ENCODE measurements around the gene MICAL3. TPM values are rescaled to one million over a fixed set of nuclear protein-coding genes. Genes with fewer than 3 reads are reported as not detected.
"Not testable (repeated sequence)": the region's sequence is repeated elsewhere in the genome, so short reads cannot be mapped to it uniquely, and the experiment has no call there.

MICAL3 gene
- total and polyA plus RNA-seq, 9 donors, result 21.9 to 50.1 (median 32.2) TPM

DNA sequence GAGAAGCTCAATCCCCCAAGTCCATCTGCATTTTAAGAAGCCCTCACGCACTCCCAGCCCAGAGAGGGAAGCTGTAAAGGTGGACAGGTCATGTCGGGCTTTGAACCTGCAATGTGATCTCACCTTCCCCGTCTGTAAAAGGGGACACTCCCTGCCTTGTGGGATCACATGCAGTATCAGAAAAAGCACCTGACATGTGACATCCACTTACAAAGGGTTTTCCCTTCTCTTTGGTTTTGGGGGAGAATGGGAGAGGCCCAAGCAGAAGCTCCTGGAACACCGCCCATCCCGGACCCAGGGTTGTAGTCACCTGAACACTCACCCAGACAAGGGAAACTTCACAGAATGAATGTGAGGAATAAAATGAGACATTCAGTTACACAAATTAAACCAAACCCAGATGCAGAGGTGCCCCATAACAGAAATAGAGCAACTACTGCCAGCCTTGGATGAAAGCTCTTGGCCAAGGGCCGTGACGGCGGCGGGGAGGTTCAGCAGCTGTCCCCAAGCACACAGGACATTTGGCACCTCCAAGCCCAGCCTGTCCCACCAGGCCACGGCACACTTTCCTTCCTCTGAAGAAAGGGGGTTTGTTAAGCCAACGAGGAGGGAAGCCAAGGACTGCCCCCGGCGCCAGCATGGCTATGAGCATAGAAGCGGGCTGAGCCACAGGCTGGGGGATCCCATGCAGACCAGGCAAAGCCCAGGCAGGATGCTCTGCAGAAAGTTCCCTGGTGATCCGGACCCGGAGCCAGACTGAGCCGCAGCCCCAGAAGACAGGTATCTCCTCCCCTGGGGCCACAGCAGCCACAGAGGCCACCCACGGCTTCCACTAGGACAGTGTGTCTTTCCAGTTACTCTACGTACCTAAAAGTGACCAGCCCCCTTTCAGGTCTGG, 253.9 kb downstream of the MICAL3 start:
- WGBS (ENCODE audit: insufficient coverage), result 74% methylated on average over 15 of the region's 19 CpGs
- H3K36me3 ChIP-seq (ENCODE audit: control insufficient read depth, insufficient read depth, low read length), result no peaks in the 10 kb centered on the region
- peak overlapping the region; percentile 51 for H3K27ac ChIP-seq (ENCODE audit: low read length)
- H3K9me3 ChIP-seq (replicated peaks; ENCODE audit: control insufficient read depth, low read depth, low read length), result no peaks in the 10 kb centered on the region
- H3K4me3 ChIP-seq (ENCODE audit: low read length), result no peak overlapping the region
- peaks cover 46% of the 10 kb centered on the region for H3K4me1 ChIP-seq (ENCODE audit: control insufficient read depth, insufficient read depth, low read length)
- H3K27me3 ChIP-seq (ENCODE audit: control insufficient read depth, insufficient read depth, low read length), result peaks cover 3% of the 10 kb centered on the region
- DNase-seq, result peak; percentile 62

DNA sequence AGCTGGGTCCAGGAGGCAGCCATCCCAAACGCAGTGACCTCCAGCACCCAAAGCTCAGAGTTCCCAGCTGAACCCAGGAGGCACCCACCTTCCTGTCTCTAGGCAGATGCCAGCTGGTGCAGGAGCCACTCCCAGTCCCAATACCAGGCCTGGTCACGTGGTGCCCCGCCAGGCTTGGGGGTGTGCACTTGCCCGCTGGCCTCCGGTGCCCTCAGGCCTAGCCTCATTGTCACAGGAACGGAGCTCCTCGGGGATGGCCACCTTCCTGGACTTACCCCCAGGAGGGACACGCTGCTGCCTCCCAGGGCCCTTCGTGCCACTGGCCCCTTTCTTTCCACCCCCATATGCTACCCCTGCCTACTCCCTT, 254.7 kb downstream of the MICAL3 start:
- Histone ChIP-seq H3K27me3 (ENCODE audit: control insufficient read depth, insufficient read depth, low read length) (no peaks in the 10 kb centered on the region), H3K4me3 (ENCODE audit: low read length) (no peak overlapping the region), H3K36me3 (ENCODE audit: control insufficient read depth, insufficient read depth, low read length) (no peaks in the 10 kb centered on the region), H3K4me1 (ENCODE audit: control insufficient read depth, insufficient read depth, low read length) (peaks cover 46% of the 10 kb centered on the region), H3K27ac (ENCODE audit: low read length) (no peak overlapping the region), H3K9me3 (replicated peaks; ENCODE audit: control insufficient read depth, low read depth, low read length) (no peaks in the 10 kb centered on the region)
- 87% methylated on average over 9 of the region's 9 CpGs for WGBS (ENCODE audit: insufficient coverage)
- no peak for DNase-seq

DNA sequence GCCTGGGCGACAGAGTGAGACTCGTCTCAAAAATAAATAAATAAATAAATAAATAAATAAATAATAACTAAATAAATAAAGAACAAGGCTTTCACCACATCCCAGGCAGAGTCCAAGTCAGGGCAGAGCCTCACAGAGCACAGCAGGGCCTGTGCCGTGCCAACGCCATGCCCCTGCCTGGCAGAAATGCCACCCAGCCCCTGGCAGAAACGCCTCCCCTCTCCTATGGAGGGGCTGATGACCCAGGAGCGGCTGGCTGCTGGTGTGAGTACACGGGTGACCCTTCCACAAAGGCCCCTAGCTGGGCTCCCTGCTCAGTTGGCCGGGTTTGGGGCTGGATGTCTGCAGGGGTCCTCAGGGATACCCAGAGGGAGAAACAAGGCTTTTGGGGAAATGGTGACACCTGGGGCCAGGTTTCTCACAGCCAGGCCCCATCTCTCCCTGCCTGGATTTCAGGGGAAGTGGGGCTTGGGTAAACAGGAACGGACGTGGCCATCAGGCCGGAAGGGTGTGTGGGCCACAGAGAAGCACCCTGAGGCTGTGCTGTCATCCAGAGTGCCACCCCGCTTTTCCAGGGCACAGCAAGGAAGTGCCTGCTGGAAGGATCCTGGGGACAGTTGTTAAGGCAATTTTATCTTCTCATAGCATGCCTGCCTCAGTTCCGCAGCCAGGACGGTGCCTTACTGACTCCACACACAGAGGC, 255.2 kb downstream of the MICAL3 start:
- no peak for DNase-seq
- Histone ChIP-seq H3K9me3 (replicated peaks; ENCODE audit: control insufficient read depth, low read depth, low read length) (no peaks in the 10 kb centered on the region), H3K27ac (ENCODE audit: low read length) (no peak overlapping the region), H3K4me1 (ENCODE audit: control insufficient read depth, insufficient read depth, low read length) (peaks cover 43% of the 10 kb centered on the region), H3K36me3 (ENCODE audit: control insufficient read depth, insufficient read depth, low read length) (no peaks in the 10 kb centered on the region), H3K4me3 (ENCODE audit: low read length) (no peak overlapping the region), H3K27me3 (ENCODE audit: control insufficient read depth, insufficient read depth, low read length) (no peaks in the 10 kb centered on the region)
- WGBS (ENCODE audit: insufficient coverage), result 89% methylated on average over 8 of the region's 14 CpGs

DNA sequence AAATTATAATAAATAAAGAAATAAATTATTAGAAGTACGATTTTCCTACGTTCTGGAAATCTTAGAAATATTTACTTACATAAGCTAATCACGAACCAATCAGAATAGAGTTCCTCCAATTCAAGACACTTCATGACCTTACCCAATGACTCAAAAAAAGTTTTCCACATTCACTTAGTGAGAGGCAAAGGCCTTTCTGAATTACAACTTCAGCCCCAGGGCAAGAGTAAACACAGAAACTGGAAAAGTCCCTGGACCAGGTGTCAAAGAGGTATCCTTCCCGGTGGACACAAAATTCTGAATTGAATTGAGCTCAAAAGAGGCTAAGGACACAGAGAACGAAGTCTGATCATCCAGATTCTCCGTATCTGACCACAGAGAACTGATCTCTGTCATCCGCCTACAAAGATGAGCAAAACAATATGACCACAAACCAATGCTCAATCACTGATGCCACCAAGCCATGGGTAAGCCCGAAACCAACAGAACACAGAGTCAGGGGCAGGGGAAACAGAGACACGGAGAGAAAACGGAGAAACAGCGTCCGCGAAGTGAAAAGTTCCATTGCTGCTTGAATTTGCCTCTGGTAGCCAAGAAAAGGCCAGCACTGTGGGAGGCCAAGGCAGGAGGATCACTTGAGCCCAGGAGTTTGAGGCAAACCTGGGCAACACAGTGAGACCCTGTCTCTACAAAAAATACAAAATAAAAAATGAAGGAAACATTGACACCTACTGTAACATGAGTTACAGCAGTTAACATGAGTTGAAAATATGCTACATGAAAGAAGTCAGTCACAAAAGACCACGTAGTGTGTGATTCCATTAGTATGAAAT, 256.9 kb downstream of the MICAL3 start:
- DNase-seq, result no peak
- WGBS (ENCODE audit: insufficient coverage), result 84% methylated on average over 11 of the region's 14 CpGs
- Histone ChIP-seq H3K4me1 (ENCODE audit: control insufficient read depth, insufficient read depth, low read length) (peaks cover 31% of the 10 kb centered on the region), H3K4me3 (ENCODE audit: low read length) (no peak overlapping the region), H3K27me3 (ENCODE audit: control insufficient read depth, insufficient read depth, low read length) (no peaks in the 10 kb centered on the region), H3K27ac (ENCODE audit: low read length) (no peak overlapping the region), H3K36me3 (ENCODE audit: control insufficient read depth, insufficient read depth, low read length) (no peaks in the 10 kb centered on the region), H3K9me3 (replicated peaks; ENCODE audit: control insufficient read depth, low read depth, low read length) (no peaks in the 10 kb centered on the region)

DNA sequence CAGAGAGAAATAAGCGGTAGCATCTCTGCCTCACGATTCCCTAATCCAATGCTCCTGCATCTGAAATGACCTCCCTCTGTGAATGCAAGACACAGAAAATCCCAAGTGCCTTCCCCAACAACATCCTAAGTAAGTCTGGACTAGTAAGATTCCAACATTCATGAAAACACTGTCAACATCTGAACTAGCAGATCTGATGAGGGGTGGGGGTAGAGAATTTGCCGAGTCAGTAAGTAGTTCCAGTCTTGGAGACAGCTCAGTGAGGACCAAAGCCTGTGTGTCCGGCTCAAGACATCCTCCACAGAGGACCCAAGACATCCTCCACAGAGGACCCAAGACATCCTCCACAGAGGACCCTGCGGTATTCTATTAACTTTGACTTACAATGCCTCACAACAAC, 259.5 kb downstream of the MICAL3 start:
- no CpG with 5 or more reads among the region's 5 CpGs for WGBS (ENCODE audit: insufficient coverage)
- H3K27me3 ChIP-seq (ENCODE audit: control insufficient read depth, insufficient read depth, low read length), result not testable (repeated sequence)

DNA sequence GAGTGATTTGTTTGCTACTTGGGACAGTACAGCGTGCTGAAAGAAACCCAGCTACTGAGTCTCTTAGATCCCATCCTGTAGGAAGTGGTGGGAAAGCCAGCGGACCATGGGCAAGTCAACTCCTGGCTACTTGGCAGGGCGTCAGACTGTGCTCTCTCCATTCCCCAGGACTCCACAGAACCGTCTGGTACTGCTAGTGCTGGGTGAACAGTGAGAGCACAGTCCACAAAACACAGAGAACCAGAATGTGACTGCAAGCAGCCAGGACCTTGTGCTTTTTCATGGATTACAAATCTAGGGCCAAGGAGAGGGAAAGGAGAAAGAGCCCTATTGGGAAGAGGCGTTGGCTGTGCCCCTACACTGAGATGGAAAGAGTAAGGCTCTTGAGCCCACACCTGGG, 260.3 kb downstream of the MICAL3 start:
- no peak for DNase-seq
- 49% methylated on average over 5 of the region's 5 CpGs for WGBS (ENCODE audit: insufficient coverage)
- Histone ChIP-seq H3K27ac (ENCODE audit: low read length) (no peak overlapping the region), H3K36me3 (ENCODE audit: control insufficient read depth, insufficient read depth, low read length) (no peaks in the 10 kb centered on the region), H3K4me3 (ENCODE audit: low read length) (no peak overlapping the region), H3K4me1 (ENCODE audit: control insufficient read depth, insufficient read depth, low read length) (peaks cover 1% of the 10 kb centered on the region), H3K27me3 (ENCODE audit: control insufficient read depth, insufficient read depth, low read length) (no peaks in the 10 kb centered on the region), H3K9me3 (replicated peaks; ENCODE audit: control insufficient read depth, low read depth, low read length) (no peaks in the 10 kb centered on the region)

More for the DNA sequence above, 259.5 kb downstream of the MICAL3 start:
- not testable (repeated sequence) for H3K4me1 ChIP-seq (ENCODE audit: control insufficient read depth, insufficient read depth, low read length); H3K4me3 ChIP-seq (ENCODE audit: low read length); H3K36me3 ChIP-seq (ENCODE audit: control insufficient read depth, insufficient read depth, low read length); H3K27ac ChIP-seq (ENCODE audit: low read length); DNase-seq; H3K9me3 ChIP-seq (replicated peaks; ENCODE audit: control insufficient read depth, low read depth, low read length)

DNA sequence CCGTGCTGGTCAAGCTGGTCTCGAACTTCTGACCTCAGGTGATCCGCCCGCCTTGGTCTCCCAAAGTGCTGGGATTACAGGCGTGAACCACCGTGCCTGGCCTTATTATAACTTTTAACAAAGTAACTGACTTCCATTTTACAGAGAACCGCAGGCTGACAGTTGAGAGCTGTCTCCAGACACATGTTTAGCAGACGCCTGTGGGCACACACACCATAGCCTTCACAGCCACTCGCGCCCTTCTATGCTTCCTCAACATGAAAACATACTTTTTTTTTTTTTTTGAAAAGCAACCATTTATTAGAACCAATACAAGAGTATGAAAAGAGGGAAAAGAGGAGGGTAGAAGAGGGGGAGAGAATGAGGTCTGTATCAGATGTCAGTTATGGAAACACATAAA, 260.9 kb downstream of the MICAL3 start:
- not testable (repeated sequence) for H3K4me3 ChIP-seq (ENCODE audit: low read length); H3K9me3 ChIP-seq (replicated peaks; ENCODE audit: control insufficient read depth, low read depth, low read length); H3K4me1 ChIP-seq (ENCODE audit: control insufficient read depth, insufficient read depth, low read length); H3K27ac ChIP-seq (ENCODE audit: low read length); H3K27me3 ChIP-seq (ENCODE audit: control insufficient read depth, insufficient read depth, low read length); DNase-seq; H3K36me3 ChIP-seq (ENCODE audit: control insufficient read depth, insufficient read depth, low read length)
- 87% methylated on average over 7 of the region's 10 CpGs for WGBS (ENCODE audit: insufficient coverage)

DNA sequence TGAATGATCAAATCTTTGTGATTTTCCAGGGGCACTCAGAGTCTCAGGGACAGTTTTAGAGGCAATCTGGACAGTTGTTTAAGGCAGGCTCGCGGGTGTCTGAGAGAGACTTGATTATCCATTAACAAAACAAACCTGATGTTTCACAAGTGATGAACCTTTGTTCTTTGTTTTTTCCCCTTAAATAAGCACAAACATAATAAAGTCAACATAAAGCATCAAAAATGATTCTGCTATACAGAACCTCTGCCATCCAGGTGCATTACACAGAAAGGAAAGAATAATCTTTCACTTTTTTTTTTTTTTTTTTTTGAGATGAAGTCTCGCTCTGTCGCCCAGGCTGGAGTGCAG, 263.2 kb downstream of the MICAL3 start:
- no peaks in the 10 kb centered on the region for H3K9me3 ChIP-seq (replicated peaks; ENCODE audit: control insufficient read depth, low read depth, low read length)
- no peak overlapping the region for H3K27ac ChIP-seq (ENCODE audit: low read length)
- no peak overlapping the region for H3K4me3 ChIP-seq (ENCODE audit: low read length)

DNA sequence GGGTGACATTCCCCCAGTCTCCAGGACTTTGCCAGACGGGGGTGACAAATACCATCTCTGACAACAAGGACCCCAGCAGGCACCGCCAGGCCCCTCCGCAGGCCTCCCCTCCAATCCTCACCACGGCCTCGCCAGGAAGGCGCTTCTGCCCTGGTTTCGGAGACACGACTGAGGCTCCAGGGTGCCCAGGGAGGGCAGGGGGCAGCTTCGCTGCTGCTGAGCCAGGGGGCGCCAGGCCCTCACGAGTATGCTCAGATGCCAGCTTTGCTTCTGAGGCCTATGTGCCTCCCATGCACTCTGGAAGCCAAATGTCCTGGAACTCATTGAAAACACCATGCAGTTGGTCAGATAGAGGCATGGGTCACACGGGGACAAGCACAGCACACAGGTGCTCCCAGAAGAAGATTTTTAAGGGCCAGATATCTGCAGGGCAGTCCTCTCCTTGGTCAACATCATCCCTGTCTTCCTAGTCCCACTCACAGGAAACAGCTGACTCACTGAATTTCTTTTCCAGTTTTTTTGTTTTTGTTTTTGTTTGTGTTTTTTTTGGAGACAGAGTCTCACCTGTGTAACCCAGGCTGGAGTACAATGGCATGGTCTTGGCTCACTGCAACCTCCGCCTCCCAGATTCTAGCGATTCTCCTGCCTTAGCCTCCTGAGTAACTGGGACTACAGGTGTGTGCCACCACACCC, 270.0 kb downstream of the MICAL3 start:
- 89% methylated on average over 12 of the region's 14 CpGs for WGBS (ENCODE audit: insufficient coverage)
- H3K36me3 ChIP-seq (ENCODE audit: control insufficient read depth, insufficient read depth, low read length), result no peaks in the 10 kb centered on the region
- no peaks in the 10 kb centered on the region for H3K27me3 ChIP-seq (ENCODE audit: control insufficient read depth, insufficient read depth, low read length)
- H3K4me3 ChIP-seq (ENCODE audit: low read length), result no peak overlapping the region
- no peak for DNase-seq
- no peaks in the 10 kb centered on the region for H3K4me1 ChIP-seq (ENCODE audit: control insufficient read depth, insufficient read depth, low read length)
- no peaks in the 10 kb centered on the region for H3K9me3 ChIP-seq (replicated peaks; ENCODE audit: control insufficient read depth, low read depth, low read length)
- H3K27ac ChIP-seq (ENCODE audit: low read length), result no peak overlapping the region

More for the DNA sequence above, 263.2 kb downstream of the MICAL3 start:
- H3K36me3 ChIP-seq (ENCODE audit: control insufficient read depth, insufficient read depth, low read length), result no peaks in the 10 kb centered on the region
- no peaks in the 10 kb centered on the region for H3K4me1 ChIP-seq (ENCODE audit: control insufficient read depth, insufficient read depth, low read length)
- H3K27me3 ChIP-seq (ENCODE audit: control insufficient read depth, insufficient read depth, low read length), result no peaks in the 10 kb centered on the region
- DNase-seq, result no peak
- WGBS (ENCODE audit: insufficient coverage), result 80% methylated on average over 1 of the region's 4 CpGs

Data from muscle of leg (tissue), 11 donors.